HG02571 (cell line): ENCODE measurements around the gene MYO9A.
"Not testable (repeated sequence)": the region's sequence is repeated elsewhere in the genome, so short reads cannot be mapped to it uniquely, and the experiment has no call there.

Experiments used
- ATAC-seq: cut with Tn5 transposase; IDR thresholded peaks from one replicate; pipeline ENCODE4 v1.9.1; 2021; ENCODE audit warnings: mild to moderate bottlenecking, moderate library complexity; ENCODE audit not compliant: unreplicated experiment

MYO9A gene

DNA sequence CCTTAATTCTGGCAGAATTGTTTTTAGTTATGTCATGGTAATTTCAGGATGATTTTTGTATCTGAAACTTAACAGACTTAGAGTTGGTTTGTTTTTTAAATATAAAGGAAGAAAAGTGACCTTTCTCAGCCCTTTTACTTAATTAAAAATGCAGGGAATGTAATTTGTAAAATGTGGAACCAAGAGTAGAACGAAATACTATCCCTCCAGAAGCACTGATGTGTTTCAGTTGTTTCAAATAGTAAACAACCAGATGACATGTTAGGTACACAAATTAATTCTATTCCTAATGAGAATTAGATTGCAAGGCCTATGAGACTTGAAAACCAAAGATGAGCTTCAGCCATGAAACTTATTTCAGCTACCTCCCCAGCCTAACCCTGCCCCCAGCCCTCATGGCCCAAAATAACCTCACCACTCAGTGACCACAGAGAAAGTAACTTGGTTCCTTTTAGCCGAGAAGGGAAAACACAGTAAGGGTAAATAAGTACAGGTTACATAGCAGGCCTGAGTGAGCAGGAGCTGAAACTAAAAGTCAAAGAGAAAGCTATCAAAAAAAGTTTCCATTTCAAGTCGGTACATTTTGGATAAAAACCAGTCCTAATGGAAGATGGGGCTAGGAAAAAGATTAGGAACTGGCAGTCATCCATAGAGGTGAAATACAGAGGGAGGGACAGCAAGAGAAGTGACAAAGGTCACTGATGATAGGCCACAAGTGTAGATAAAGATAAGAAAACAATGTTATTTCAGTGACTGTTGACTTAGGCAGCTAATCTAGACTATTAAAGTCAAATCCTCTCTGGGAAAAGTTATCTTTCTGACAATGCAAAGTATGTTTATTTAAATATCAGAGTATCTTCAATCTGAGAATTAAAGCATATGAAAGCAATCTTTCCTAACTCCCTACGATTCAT is 23.5 kb upstream of the MYO9A start:
- peak; percentile 99 for ATAC-seq

DNA sequence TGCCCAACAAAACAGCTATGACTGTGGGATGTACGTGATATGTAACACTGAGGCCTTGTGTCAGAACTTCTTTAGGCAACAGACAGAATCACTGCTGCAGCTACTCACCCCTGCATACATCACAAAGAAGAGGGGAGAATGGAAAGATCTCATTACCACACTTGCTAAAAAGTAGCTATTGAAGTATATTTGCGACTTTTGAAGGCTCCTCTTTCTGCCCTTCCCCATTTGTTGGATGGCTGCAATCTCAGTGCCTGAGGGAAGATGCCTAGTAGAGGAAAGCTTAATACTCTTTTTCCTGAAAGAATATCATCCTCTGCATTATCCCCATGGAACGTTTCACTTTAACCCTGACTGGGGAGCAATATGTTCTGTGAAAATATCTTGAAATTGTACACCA is 22.1 kb upstream of the MYO9A start:
- ATAC-seq, result no peak

DNA sequence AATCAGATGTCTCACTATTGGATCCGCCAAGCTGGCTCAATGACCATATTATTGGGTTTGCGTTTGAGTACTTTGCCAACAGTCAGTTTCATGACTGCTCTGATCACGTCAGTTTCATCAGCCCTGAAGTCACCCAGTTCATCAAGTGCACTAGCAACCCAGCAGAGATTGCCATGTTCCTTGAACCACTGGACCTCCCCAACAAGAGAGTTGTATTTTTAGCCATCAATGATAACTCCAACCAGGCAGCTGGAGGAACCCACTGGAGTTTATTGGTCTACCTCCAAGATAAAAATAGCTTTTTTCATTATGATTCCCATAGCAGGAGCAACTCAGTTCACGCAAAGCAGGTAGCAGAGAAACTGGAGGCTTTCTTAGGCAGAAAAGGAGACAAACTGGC is 21.7 kb upstream of the MYO9A start:
- ATAC-seq, result no peak

DNA sequence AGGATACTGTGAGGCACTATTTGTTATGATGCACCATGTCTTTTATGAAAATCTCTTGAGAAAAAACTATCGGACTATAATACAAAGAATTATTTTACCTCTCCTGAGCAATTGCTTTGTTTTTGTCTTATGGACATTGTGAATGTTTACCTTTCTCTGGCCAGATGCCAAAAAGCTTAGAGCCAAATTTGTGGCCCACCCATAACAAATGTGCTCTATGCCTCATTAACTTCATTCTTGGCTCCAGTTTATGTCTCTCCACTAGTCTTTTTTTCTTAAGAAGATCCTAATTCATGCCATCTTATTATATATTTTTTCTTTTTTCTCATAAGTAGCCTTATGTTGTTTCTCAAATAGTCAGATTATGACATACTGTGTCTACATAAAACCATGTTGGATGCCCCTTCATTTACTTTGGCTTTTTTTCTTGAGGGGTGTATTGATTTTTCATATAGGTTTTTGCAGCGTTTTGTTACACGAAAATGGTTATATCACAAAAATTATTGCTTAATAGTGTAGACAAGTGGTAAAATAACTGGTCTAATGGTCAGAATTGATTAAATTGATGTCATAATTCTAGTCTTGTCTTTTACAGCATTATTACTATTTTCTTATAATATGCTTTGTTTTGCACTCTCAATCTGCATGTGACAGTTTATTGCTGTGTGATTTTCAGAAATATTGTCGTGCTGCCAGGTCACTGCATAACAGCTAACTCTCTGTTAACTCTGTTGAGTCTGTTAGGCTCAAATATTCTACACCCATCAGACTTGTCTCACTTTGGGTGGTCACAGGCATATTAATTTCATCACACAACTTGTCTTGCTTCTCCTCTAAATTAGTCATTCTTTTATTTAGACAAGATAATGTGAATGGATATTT is 18.5 kb upstream of the MYO9A start:
- ATAC-seq, result no peak

DNA sequence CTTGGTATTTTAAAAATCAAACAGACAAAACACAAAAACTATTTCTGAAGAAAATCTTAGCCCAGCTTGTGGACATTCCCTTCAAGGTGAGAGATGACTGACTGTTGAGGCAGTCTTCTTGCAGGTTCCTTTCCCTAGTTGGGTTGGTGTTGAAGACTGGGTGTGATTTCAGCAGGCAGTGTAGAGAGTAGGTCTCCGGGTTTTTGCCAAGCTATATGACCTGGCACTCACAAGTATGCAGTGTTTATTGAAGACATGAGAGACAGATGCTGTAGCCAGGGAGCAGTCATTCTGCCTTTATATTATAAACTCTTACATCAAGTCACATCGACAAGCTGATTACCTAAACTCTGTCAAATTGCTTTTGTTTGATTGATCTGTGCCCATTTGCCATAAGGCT is 17.8 kb upstream of the MYO9A start:
- ATAC-seq, result no peak

DNA sequence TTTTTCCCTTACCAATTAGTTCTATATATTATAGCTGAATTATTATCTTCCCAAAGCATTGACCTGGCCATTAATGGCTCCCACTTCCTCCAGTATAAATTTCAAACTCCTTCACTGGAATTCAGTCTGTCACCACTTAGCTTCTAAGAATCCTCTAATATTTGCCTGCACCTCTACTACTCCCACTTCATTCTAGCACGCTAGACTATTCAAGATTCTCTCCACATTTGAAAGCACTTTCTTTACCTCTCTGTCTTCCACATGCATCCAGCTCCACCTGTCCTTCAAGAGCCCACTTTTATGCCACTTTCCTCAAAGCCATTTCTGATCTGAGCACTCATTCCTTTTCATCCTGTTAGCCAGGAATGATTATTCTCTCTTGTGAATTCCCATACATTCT is 15.3 kb upstream of the MYO9A start:
- no peak for ATAC-seq

DNA sequence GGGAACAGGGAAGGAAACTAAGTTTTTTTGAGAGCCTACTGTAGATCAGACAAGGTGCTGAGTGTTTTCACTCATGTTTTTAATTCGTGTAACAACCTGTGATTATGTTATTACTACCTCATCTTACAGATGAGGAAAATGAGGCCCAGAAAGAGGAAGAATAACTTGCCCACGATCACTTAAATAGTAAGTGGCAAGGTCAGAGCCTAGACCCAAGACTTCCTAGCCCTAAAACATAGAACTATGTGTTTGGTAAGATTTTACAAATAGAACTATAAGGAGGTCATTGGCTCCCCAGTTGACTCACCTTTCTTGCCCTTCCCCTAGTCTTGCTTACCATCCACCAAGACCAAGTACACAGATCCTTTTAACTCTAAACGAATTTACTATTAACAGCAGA is 14.0 kb upstream of the MYO9A start:
- ATAC-seq, result no peak

DNA sequence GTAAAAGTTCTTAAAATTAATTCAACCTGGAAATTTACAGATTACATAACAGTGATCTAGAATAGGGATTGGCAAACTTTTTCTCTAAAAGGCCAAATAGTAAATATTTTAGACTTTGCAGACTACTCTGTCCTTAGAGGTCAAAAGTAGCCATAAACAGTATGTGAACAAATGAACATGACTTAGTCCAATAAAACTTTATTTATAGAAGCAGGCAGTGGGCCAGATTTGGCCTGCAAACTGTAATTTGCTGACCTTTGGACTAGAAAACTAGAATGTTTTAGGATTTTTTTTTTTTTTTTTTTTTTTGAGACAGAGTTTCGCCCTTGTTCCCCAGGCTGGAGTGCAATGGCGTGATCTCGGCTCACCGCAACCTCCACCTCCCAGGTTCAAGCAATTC is 12.3 kb upstream of the MYO9A start:
- no peak for ATAC-seq

DNA sequence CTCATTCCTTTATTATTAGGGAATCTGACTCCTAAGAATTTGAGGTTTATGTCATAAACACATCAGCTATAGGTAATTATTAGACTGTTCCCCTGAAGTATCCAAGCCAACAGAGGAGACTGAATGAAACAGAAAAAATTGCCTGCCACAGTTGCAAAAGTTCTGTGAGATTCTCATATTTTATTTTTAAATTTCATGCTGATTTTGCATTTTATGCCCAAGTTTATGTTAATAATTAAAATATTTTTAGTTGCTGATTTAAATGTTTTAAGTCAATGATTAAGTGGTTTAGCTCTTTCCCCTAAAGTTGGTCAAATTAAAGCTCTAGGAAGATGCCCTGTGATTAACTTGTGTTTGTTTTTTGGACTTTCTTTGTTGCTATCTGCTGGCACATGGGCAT is 10.4 kb upstream of the MYO9A start:
- no peak for ATAC-seq

DNA sequence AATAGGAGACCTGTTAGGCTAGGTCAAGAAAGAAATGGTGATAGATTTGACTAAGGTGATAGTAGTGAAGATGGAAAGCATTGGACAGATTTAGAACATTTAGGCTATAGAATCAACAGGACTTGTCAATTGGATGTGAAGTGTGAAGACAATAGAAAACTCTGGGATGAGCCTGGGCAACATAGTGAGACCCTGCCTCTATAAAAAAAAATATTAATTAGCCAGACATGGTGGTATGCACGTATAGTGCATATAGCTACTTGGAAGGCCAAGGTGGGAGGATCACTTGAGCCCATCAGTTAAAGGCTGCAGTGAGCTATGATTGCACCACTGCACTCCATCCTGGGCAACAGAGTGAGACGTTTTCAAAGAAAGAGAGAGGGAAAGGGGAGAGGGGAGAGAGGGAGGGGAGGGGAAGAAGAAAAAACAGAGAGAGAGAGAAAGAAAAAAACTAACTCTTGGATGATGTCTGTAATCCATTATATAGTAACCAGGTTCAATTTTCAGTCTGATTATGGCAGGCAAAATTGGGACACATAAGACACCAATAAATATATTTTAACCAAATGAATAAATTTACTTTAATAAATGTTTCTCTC is 9.9 kb upstream of the MYO9A start:
- no peak for ATAC-seq

DNA sequence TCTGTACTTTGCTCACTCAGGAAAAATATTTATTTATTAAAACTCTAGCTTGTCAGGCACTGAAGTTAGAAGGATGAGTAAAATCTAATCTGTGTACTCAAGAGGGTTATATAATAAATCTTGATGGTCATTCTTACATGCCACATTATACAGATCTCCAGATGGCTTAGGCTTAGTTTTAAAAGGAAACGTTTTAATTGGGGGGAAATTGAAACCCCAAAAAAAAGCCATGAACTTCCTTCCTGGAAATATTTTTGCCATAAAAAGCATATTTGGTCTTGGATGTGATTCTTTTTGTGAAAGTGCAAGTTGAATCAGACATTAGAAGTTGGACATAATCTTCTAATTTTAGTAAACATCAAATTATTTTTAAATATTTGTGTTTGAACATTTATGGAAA is 6.3 kb upstream of the MYO9A start:
- ATAC-seq, result no peak

DNA sequence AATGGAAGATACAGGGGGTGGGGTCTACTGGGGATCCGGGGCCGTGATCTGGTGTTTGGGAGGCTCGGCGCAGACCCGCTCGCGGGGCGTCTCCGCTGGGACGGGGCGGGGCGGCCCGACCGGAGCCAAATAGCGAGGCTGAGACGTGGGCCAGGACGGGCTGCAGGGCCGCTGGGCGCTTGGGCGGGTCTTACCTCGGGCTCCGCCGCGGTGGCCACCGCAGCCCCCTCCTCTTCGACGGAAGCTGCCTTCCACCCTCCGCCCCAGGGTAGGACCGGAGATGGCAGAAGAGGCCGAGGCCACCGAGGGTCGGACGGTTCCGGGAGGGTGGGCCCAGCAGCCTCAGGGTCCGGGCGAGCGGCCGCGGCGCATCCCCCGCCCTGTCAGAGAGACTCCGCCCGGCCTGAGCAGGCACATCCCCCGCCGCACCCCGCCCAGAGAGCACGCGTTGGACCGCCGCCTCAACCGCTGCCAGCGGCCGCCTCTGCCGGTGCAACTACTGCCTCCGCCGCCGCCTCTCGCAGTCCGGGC is 399 bp downstream of the MYO9A start:
- ATAC-seq, result peak; percentile 67

DNA sequence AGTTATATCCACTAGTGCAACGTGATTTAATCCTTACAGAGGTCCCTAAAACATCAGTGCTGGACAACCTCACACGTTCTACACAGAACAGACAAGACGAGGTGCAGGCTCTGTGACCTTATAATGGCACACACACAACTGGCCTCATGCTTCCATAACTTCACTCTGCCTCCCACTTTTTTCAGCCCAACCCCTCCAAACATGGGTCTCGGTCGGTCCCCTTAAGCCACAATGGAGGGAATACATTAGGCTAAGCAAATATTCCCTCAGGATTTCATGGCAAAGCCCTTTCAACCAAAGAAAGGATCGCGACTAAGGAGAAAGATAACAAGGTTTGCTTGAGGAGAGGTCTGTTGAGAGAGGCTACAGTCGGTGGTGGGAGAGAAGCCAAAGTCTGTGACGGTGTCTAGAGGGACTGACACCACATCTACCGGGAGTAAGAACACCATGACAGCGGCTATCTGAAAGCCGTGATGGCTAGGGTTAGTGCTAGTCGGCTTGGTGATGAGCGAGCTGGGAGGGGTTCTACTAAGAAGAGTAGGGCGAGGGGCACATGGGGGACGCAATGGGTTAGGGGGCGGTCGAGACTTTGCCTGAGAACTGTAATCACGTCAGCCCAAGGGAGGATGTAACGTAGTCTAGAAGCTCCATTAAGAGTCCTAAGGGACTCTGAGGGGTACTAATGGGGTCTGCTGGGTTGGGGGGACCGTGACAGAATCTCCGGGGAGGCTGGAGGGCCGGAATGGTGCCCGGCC is 1.0 kb downstream of the MYO9A start:
- ATAC-seq, result no peak

DNA sequence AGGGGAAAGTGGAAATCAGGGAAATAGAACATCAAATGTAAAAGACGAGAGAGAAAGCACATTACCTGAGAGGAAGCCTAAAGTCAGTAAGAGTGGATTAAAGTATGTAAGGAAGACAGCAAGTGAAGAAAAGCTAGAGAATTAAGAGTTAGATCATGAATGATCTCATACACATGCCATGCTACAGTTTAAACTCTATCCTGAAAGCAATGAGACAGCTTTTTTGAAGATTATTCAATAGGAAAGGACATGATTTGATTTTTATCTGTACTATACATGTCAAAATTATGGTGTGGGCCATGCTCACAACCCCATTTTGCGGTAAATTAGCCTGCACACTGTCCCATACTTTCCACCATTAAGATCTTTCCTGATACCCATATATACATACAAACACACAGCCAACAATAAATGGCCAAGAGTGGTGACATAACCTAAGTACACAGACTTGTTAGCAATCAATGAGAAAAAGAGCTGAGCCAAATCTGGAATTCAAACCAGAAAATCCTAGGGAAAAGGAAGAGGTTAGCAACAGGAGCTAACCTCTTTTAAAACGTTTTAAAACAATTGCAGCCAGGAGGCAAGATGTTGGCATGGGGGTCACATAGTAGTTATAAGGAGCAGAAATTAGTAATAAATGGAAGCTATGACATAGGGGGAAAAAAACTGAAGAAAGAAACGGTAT is 4.5 kb downstream of the MYO9A start:
- no peak for ATAC-seq

DNA sequence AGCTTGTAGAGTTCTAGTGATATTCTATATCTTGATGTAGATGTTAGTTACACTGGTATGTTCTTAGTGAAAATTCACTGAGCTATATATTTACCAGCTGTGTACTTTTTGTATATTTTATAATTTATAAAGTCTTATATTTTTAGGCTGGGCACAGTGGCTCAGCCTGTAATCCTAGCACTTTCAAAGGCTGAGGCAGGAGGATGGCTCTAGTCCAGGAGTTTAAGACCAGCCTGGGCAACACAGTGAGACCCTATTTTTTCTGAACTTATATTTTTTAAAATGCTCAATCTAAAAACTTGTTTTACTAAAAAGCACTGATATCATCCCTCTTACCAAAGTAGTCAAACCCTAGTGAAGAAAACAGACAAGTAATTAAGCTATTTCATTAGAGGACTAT is 5.1 kb downstream of the MYO9A start:
- no peak for ATAC-seq

DNA sequence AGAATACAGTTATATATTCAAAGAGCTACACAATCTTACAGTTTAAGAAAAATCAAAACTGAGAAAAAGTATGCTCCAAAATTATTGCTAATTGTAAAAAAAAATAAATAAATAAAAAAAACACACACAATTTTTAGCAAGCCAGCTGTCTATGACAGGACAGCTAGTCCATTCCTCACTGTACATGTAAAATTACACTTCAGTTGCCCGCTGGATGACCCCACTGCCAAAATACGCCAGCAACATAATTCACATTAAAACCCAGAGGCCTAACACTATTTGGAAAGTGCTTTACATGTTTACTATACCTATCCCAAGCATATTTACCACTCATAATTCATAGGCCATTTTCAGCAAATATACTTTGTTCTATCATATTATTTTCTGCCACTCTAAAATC is 5.8 kb downstream of the MYO9A start:
- no peak for ATAC-seq

DNA sequence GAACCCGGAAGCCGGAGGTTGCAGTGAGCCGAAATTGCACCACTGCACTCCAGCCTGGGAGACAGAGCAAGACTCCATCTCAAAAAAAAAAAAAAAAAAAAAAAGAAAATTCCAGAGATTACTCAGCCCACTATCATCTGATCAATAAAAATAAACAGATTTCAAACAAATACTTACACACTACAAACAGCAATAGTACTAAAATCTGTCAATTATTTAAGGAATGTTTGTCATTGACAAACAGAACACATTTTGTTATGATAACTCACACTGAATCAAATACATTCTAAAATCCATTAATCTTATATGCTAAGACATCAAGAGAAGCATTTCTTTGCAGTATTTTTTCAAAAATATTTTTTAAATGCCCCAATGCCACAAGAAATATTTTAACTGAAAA is 7.6 kb downstream of the MYO9A start:
- no peak for ATAC-seq

DNA sequence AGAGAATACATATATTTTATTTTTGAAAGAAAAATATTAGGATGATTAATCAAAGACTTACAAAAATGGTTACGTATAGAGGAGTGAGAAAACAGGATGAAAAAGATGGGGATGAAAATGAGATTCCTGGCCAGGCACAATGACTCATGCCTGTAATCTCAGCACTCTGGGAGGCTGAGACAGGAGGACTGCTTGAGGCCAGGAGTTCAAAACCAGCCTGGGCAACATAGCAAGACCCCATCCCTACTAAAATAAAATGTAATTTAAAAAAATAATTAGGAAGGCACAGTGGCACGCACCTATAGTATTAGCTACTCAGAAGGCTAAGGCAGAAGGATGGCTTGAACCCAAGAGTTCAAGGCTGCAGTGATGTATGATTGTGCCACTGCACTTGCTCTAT is 11.9 kb downstream of the MYO9A start:
- ATAC-seq, result no peak

DNA sequence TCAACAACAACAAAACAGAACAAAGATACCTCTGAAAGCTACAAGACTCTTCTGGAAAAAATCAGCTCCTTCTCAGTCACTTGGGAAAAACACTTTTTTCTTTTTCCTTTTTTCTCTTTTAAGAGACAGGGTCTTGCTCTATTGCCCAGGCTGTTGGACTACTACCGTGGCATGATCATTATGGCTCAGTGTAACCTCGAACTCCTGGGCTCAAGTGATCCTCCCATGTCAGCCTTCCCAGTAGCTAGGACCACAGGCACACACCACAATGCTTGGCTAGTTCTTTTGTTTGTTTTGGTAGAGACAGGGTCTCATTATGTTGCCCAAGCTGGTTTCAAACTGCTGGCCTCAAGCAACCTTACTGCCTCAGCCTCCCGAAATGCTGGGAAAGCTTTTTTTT is 12.8 kb downstream of the MYO9A start:
- no peak for ATAC-seq

DNA sequence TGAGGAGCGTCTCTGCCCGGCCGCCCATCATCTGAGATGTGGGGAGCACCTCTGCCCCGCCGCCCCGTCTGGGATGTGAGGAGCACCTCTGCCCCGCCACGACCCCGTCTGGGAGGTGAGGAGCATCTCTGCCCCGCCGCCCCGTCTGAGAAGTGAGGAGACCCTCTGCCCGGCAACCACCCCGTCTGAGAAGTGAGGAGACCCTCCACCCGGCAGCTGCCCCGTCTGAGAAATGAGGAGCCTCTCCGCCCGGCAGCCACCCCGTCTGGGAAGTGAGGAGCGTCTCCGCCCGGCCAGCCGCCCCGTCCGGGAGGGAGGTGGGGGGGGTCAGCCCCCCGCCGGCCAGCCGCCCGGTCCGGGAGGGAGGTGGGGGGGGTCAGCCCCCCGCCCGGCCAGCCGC is 17.4 kb downstream of the MYO9A start:
- ATAC-seq, result not testable (repeated sequence)
